HCT116 (cell line): ENCODE data around the gene ECE2. TPM values are rescaled to one million over a fixed set of nuclear protein-coding genes. Genes with fewer than 3 reads are reported as not detected.

Experiments used
- ATAC-seq: fragments of 200-7000 bp; cut with Tn5 transposase; 2 replicates; pipeline ENCODE4 v1.9.1; 2020; ENCODE audit warnings: mild to moderate bottlenecking, moderate library complexity
- BruUV-seq: library from RNA; stranded (reverse); fragments of 400-500 nt; replicated peaks from 2 replicates; lab custom pipeline; 2021; lab: Mats Ljungman, UMichigan
- CTCF ChIA-PET: fragments of 300-600 bp; sonication (Branson Sonifier 250); formaldehyde crosslinking; loops from one replicate; lab custom pipeline; 2021; ENCODE audit warnings: antibody characterized with exemption; lab: Charles Lee
- POLR2A ChIA-PET: fragments of 300-600, 350-600 bp; sonication (Branson Sonifier 250); formaldehyde crosslinking; loops from one replicate; lab custom pipeline; 2021; ENCODE audit warnings: antibody characterized with exemption; lab: Charles Lee
- RAD21 ChIA-PET, 2 experiments: fragments of 300-600 bp; sonication (Branson Sonifier 250); formaldehyde crosslinking; loops; one replicate each; lab custom pipeline; 2023; ENCODE audit warnings: low total read pairs in 2 of 2; ENCODE audit not compliant: uncharacterized antibody in 2 of 2, unreplicated experiment in 2 of 2, low non-redundant PET in 1 of 2; lab: Charles Lee
- DNase-seq: peaks from one replicate; pipeline ENCODE4 v3.0.0-alpha.2; 2010; ENCODE audit warnings: low read depth, low spot score
- H2AFZ ChIP-seq: fragments of 200-600 bp; shearing (Covaris generic), sonication (generic); 2 replicates; pipeline ENCODE4 v1.6.1; 2017; ENCODE audit warnings: low read depth, mixed run types, mixed read lengths, antibody characterized with exemption, low read length; ENCODE audit not compliant: poor library complexity, severe bottlenecking
- H3K27ac ChIP-seq: 2 replicates; pipeline ENCODE4 v1.5.1; 2012; ENCODE audit warnings: low read depth, low read length
- H3K27me3 ChIP-seq: fragments of 200-600 bp; sonication (generic); 2 replicates; pipeline ENCODE4 v1.6.1; 2016; ENCODE audit warnings: mixed run types, low read length, mixed read lengths; ENCODE audit not compliant: insufficient read depth
- H3K36me3 ChIP-seq, 2 experiments: fragments of 200-500 bp in 1 of 2; fragments of 200-600 bp in 1 of 2; sonication (Bioruptor generic) in 1 of 2; sonication (generic) in 1 of 2; 2 replicates each; pipeline versions ENCODE4 v1.5.1 to v1.6.1; 2014 to 2016; ENCODE audit warnings: low read length in 2 of 2, inconsistent platforms in 1 of 2, mixed read lengths in 1 of 2, mixed run types in 1 of 2; ENCODE audit not compliant: insufficient read depth in 2 of 2, control insufficient read depth in 1 of 2
- H3K4me1 ChIP-seq, 2 experiments: fragments of 200-600 bp in 1 of 2; sonication (generic) in 1 of 2; 2 replicates each; pipeline versions ENCODE4 v1.5.1 to v1.6.1; 2012 to 2017; ENCODE audit warnings: low read length in 2 of 2, inconsistent platforms in 1 of 2, mild to moderate bottlenecking in 1 of 2, mixed read lengths in 1 of 2, mixed run types in 1 of 2, moderate library complexity in 1 of 2; ENCODE audit not compliant: insufficient read depth in 2 of 2, control insufficient read depth in 1 of 2
- H3K4me2 ChIP-seq: fragments of 200-600 bp; sonication (generic); 2 replicates; pipeline ENCODE4 v1.6.1; 2017; ENCODE audit warnings: mixed run types, low read length, mixed read lengths
- H3K4me3 ChIP-seq, 2 experiments: fragments of 200-600 bp in 1 of 2; sonication (generic) in 1 of 2; replicated peaks in 1 of 2; 2 replicates each; pipeline ENCODE4 v1.5.1; 2011 to 2016; ENCODE audit warnings: low read length in 2 of 2, control low read depth in 1 of 2, low read depth in 1 of 2, mild to moderate bottlenecking in 1 of 2, mixed read lengths in 1 of 2, mixed run types in 1 of 2
- H3K79me2 ChIP-seq: fragments of 200-600 bp; sonication (generic); 2 replicates; pipeline ENCODE4 v1.6.1; 2017; ENCODE audit warnings: mild to moderate bottlenecking, mixed run types, low read length, moderate library complexity, mixed read lengths; ENCODE audit not compliant: insufficient read depth
- H3K9ac ChIP-seq: fragments of 200-600 bp; sonication (generic); 2 replicates; pipeline ENCODE4 v1.6.1; 2016; ENCODE audit warnings: low read length, mixed read lengths
- H3K9me2 ChIP-seq: fragments of 200-600 bp; sonication (generic), shearing (Covaris generic); 2 replicates; pipeline ENCODE4 v1.6.1; 2017; ENCODE audit warnings: mixed run types, mild to moderate bottlenecking, moderate library complexity; ENCODE audit not compliant: insufficient read depth
- H3K9me3 ChIP-seq, 2 experiments: fragments of 200-500 bp in 1 of 2; fragments of 200-600 bp in 1 of 2; sonication (Bioruptor generic) in 1 of 2; sonication (generic) in 1 of 2; 2 replicates each; pipeline ENCODE4 v1.6.1; 2014 to 2017; ENCODE audit warnings: low read length in 2 of 2, mixed read lengths in 2 of 2, inconsistent platforms in 1 of 2, low read depth in 1 of 2, mild to moderate bottlenecking in 1 of 2, mixed run types in 1 of 2, moderate library complexity in 1 of 2; ENCODE audit not compliant: control insufficient read depth in 1 of 2, insufficient read depth in 1 of 2
- H4K20me1 ChIP-seq: fragments of 200-600 bp; sonication (generic), shearing (Covaris generic); 2 replicates; pipeline ENCODE4 v1.6.1; 2017; ENCODE audit warnings: mixed run types, mild to moderate bottlenecking, moderate library complexity; ENCODE audit not compliant: insufficient read depth
- ATF3 ChIP-seq: IDR thresholded peaks from 2 replicates; pipeline ENCODE4 v1.6.1; 2012
- CBX3 ChIP-seq: IDR thresholded peaks from 2 replicates; pipeline ENCODE4 v1.6.1; 2012; ENCODE audit warnings: low read depth
- CEBPB ChIP-seq: IDR thresholded peaks from 2 replicates; pipeline ENCODE4 v1.6.1; 2012; ENCODE audit warnings: low read depth
- CTCF ChIP-seq, 3 experiments: fragments of 200-600 bp in 1 of 3; sonication (generic) in 1 of 3; IDR thresholded peaks in 2 of 3; conservative IDR thresholded peaks in 1 of 3; 2 replicates each; pipeline ENCODE4 v1.5.1; 2012 to 2017; ENCODE audit warnings: low read depth in 2 of 3, low read length in 2 of 3, antibody characterized with exemption in 1 of 3, borderline replicate concordance in 1 of 3, control low read depth in 1 of 3, mild to moderate bottlenecking in 1 of 3, mixed read lengths in 1 of 3, mixed run types in 1 of 3, moderate library complexity in 1 of 3; ENCODE audit not compliant: insufficient read depth in 1 of 3
- EGR1 ChIP-seq: IDR thresholded peaks from 2 replicates; pipeline ENCODE4 v1.6.1; 2012; ENCODE audit warnings: low read depth
- ELF1 ChIP-seq: IDR thresholded peaks from 2 replicates; pipeline ENCODE4 v1.6.1; 2012; ENCODE audit warnings: low read depth, borderline replicate concordance
- EZH2 ChIP-seq: fragments of 200-600 bp; sonication (generic); IDR thresholded peaks from 2 replicates; pipeline ENCODE4 v1.6.1; 2017; ENCODE audit warnings: antibody characterized with exemption, mixed run types
- EZH2phosphoT487 ChIP-seq: fragments of 200-600 bp; IDR thresholded peaks from 2 replicates; pipeline ENCODE4 v1.6.1; 2018; ENCODE audit warnings: antibody characterized with exemption, borderline replicate concordance
- FOSL1 ChIP-seq: IDR thresholded peaks from 2 replicates; pipeline ENCODE4 v1.6.1; 2012; ENCODE audit warnings: low read depth
- JUND ChIP-seq: IDR thresholded peaks from 2 replicates; pipeline ENCODE4 v1.6.1; 2012
- POLR2AphosphoS5 ChIP-seq: IDR thresholded peaks from 2 replicates; pipeline ENCODE4 v1.6.1; 2011; ENCODE audit warnings: mild to moderate bottlenecking, low read depth, low read length, moderate library complexity
- RAD21 ChIP-seq: IDR thresholded peaks from 2 replicates; pipeline ENCODE4 v1.6.1; 2012; ENCODE audit warnings: low read depth, mild to moderate bottlenecking
- SIN3A ChIP-seq: IDR thresholded peaks from 2 replicates; pipeline ENCODE4 v1.6.1; 2012; ENCODE audit warnings: low read depth
- SP1 ChIP-seq: IDR thresholded peaks from 2 replicates; pipeline ENCODE4 v1.6.1; 2012; ENCODE audit warnings: low read depth
- SRF ChIP-seq: IDR thresholded peaks from 2 replicates; pipeline ENCODE4 v1.6.1; 2012; ENCODE audit warnings: low read depth
- TCF7L2 ChIP-seq: IDR thresholded peaks from 2 replicates; pipeline ENCODE4 v1.7.0; 2011; ENCODE audit warnings: borderline replicate concordance, inconsistent platforms; ENCODE audit not compliant: insufficient read depth, insufficient read length; ENCODE audit errors: extremely low read depth
- YY1 ChIP-seq: IDR thresholded peaks from 2 replicates; pipeline ENCODE4 v1.6.1; 2011; ENCODE audit warnings: low read length, low read depth, moderate library complexity, mild to moderate bottlenecking; ENCODE audit not compliant: insufficient replicate concordance; ENCODE audit errors: extremely low read depth
- ZFX ChIP-seq: fragments of 450-650 bp; IDR thresholded peaks from 2 replicates; pipeline ENCODE4 v1.6.1; 2017
- intact Hi-C: fragments of 100-400 bp; cut with micrococcal nuclease; formaldehyde crosslinking; loops from 2 replicates; pipeline ENCODE4 v1.10.0; 2022
- total RNA-seq: library from RNA; stranded (reverse); gene quantifications from one replicate; pipeline ENCODE4 v1.2.1, GENCODE V29; 2021; ENCODE audit not compliant: unreplicated experiment
- TF ChIP-seq, protein P1 (sequence below): IDR thresholded peaks from 2 replicates; pipeline ENCODE4 v1.6.1; 2012; ENCODE audit warnings: low read depth

ECE2 gene
- total RNA-seq, 1 experiment from 2014 or later: not detected

GRCh38 chr3:184325715-184326369 lies 50.0 kb downstream of the ECE2 start:
- H3K4me1 ChIP-seq: peaks cover 0 to 7% of the 10 kb centered on the region in 2 experiments; a peak in 2 of 4 replicates
- ChIA-PET RAD21 (interaction anchor here in 1 of 2 experiments (0.6 kb wide), 1 partner anchor 430 kb away, joined by 4 read pairs; no protein-coding TSS in a partner anchor), POLR2A (no interaction called here), CTCF (no interaction called here)
- ATAC-seq: no peak
- TF ChIP-seq ZFX: no peak
- no peak for TF ChIP-seq CEBPB
- TF ChIP-seq CBX3: no peak
- no peak for TF ChIP-seq JUND
- TF ChIP-seq TCF7L2: no peak
- no peak for TF ChIP-seq SRF
- no peak for TF ChIP-seq FOSL1
- no peak for TF ChIP-seq EGR1
- TF ChIP-seq CTCF (IDR thresholded peaks at IDR 0.05 in 2 of 3, conservative IDR thresholded peaks at IDR 0.05 in 1 of 3; ENCODE audit: borderline replicate concordance in 1 of 3, insufficient read depth in 1 of 3, low read depth in 2 of 3, low read length in 2 of 3): no peak
- TF ChIP-seq EZH2: no peak
- TF ChIP-seq, protein P1, sequence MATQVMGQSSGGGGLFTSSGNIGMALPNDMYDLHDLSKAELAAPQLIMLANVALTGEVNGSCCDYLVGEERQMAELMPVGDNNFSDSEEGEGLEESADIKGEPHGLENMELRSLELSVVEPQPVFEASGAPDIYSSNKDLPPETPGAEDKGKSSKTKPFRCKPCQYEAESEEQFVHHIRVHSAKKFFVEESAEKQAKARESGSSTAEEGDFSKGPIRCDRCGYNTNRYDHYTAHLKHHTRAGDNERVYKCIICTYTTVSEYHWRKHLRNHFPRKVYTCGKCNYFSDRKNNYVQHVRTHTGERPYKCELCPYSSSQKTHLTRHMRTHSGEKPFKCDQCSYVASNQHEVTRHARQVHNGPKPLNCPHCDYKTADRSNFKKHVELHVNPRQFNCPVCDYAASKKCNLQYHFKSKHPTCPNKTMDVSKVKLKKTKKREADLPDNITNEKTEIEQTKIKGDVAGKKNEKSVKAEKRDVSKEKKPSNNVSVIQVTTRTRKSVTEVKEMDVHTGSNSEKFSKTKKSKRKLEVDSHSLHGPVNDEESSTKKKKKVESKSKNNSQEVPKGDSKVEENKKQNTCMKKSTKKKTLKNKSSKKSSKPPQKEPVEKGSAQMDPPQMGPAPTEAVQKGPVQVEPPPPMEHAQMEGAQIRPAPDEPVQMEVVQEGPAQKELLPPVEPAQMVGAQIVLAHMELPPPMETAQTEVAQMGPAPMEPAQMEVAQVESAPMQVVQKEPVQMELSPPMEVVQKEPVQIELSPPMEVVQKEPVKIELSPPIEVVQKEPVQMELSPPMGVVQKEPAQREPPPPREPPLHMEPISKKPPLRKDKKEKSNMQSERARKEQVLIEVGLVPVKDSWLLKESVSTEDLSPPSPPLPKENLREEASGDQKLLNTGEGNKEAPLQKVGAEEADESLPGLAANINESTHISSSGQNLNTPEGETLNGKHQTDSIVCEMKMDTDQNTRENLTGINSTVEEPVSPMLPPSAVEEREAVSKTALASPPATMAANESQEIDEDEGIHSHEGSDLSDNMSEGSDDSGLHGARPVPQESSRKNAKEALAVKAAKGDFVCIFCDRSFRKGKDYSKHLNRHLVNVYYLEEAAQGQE: no peak
- TF ChIP-seq ELF1: no peak
- TF ChIP-seq SIN3A: no peak
- TF ChIP-seq RAD21: no peak
- TF ChIP-seq POLR2AphosphoS5: no peak
- TF ChIP-seq EZH2phosphoT487: no peak
- no peak for TF ChIP-seq ATF3
- TF ChIP-seq SP1: no peak
- no peak for TF ChIP-seq YY1
- H3K36me3 ChIP-seq: peaks cover 87 to 97% of the 10 kb centered on the region in 2 experiments
- H3K9me2 ChIP-seq: no peaks in the 10 kb centered on the region
- no peak overlapping the region for H3K27ac ChIP-seq
- H3K9ac ChIP-seq: no peak overlapping the region
- no peak overlapping the region for H2AFZ ChIP-seq
- no TSS peak for BruUV-seq
- H3K4me2 ChIP-seq: no peak overlapping the region
- DNase-seq: no peak
- intact Hi-C loops: no loop called here
- H3K9me3 ChIP-seq: no peaks in the 10 kb centered on the region
- peaks cover 98% of the 10 kb centered on the region for H3K79me2 ChIP-seq
- H3K27me3 ChIP-seq: no peaks in the 10 kb centered on the region
- H3K4me3 ChIP-seq: no peak overlapping the region
- H4K20me1 ChIP-seq: peaks cover 15% of the 10 kb centered on the region; the same call in 1 of the 2 replicates
